ENCODE results near the gene ITPR3.

GRCh38 chr6:33620158-33620855, 815 bp upstream of the ITPR3 start:
- TF ChIP-seq CTCF (IDR thresholded peaks at IDR 0.05) = no peak
- TF ChIP-seq POLR2A (IDR thresholded peaks at IDR 0.05) = peak in 1 of 2 donors; percentile 9

All from Peyer's patch (tissue), 4 donors.